ENCODE results near the gene ANKRD22.

DNA sequence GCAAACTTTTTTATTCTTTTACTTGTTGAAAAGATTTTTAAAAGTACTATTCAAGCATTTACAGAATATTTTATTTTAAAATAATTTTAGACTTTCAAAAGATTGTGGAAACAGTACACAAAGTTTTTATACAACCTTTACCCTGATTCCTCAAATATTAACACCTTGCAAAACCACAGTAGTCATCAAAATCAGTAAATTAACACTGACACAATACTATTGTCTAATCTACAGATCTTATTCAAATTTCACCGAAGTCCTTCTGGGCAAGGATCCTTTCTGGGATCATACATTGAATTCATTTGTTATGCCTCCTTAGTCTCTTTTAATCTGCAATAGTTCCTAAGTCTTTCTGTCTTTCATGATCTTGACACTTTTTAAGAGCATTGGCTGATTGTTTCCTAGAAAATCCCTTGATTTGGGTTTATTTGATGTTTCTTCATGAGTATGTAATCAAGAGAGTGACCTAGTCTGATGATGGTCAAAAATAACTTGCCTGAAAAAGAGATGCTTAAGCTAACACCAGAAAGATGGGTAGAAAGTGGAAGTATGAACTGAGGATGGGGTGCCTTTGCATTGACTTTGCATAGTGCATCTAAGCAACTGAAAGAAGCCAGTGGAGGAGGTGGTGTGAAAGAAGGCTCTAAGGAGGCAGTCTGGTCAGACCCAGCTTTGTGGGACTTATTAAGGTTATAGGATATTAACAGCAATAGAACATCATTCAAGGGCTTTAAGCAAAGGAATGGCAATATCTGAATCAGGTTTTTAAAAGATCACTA, 38.1 kb upstream of the ANKRD22 start:
- TF ChIP-seq, protein P1, sequence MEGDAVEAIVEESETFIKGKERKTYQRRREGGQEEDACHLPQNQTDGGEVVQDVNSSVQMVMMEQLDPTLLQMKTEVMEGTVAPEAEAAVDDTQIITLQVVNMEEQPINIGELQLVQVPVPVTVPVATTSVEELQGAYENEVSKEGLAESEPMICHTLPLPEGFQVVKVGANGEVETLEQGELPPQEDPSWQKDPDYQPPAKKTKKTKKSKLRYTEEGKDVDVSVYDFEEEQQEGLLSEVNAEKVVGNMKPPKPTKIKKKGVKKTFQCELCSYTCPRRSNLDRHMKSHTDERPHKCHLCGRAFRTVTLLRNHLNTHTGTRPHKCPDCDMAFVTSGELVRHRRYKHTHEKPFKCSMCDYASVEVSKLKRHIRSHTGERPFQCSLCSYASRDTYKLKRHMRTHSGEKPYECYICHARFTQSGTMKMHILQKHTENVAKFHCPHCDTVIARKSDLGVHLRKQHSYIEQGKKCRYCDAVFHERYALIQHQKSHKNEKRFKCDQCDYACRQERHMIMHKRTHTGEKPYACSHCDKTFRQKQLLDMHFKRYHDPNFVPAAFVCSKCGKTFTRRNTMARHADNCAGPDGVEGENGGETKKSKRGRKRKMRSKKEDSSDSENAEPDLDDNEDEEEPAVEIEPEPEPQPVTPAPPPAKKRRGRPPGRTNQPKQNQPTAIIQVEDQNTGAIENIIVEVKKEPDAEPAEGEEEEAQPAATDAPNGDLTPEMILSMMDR (IDR thresholded peaks at IDR 0.05): no peak
- TF ChIP-seq POLR2AphosphoS5 (IDR thresholded peaks at IDR 0.05): no peak
- no peak for TF ChIP-seq POLR2A (IDR thresholded peaks at IDR 0.05)

All from breast epithelium (tissue), 3 donors.